Trophoblast cell (in vitro differentiated cells and primary cell): Measurements from ENCODE around the gene GBP2.
"Not testable (repeated sequence)": the region's sequence is repeated elsewhere in the genome, so short reads cannot be mapped to it uniquely, and the experiment has no call there.

Experiments
- DNase-seq, 2 donors: peaks; one replicate each; pipeline ENCODE4 v3.0.0-alpha.2; 2016
- H2AFZ ChIP-seq: 2 replicates; pipeline ENCODE4 v1.6.1; 2013; ENCODE audit warnings: low read length, moderate library complexity, mild to moderate bottlenecking; ENCODE audit not compliant: insufficient read depth, poor library complexity
- H2AK5ac ChIP-seq: 2 replicates; pipeline ENCODE4 v1.6.1; 2013; ENCODE audit warnings: mild to moderate bottlenecking, low read length
- H2BK120ac ChIP-seq: 2 replicates; pipeline ENCODE4 v1.6.1; 2013; ENCODE audit warnings: low read length, mild to moderate bottlenecking, moderate library complexity; ENCODE audit not compliant: insufficient read depth, poor library complexity
- H2BK12ac ChIP-seq: 2 replicates; pipeline ENCODE4 v1.6.1; 2013; ENCODE audit warnings: mild to moderate bottlenecking, low read length, moderate library complexity
- H2BK5ac ChIP-seq: 2 replicates; pipeline ENCODE4 v1.6.1; 2013; ENCODE audit warnings: low read length, low read depth, moderate library complexity, mild to moderate bottlenecking; ENCODE audit not compliant: poor library complexity
- H3K14ac ChIP-seq: 2 replicates; pipeline ENCODE4 v1.6.1; 2013; ENCODE audit warnings: mild to moderate bottlenecking, low read length
- H3K18ac ChIP-seq: 2 replicates; pipeline ENCODE4 v1.6.1; 2013; ENCODE audit warnings: mild to moderate bottlenecking, low read length
- H3K23ac ChIP-seq: 2 replicates; pipeline ENCODE4 v1.6.1; 2013; ENCODE audit warnings: low read length
- H3K27ac ChIP-seq: 2 replicates; pipeline ENCODE4 v1.5.1; 2013; ENCODE audit warnings: low read depth, mild to moderate bottlenecking, inconsistent platforms, low read length, moderate library complexity
- H3K27me3 ChIP-seq: 2 replicates; pipeline ENCODE4 v1.6.1; 2013; ENCODE audit warnings: inconsistent platforms, mild to moderate bottlenecking, low read length, moderate library complexity; ENCODE audit not compliant: insufficient read depth
- H3K36me3 ChIP-seq, 2 experiments: 1 replicate in 1 of 2; 2 replicates in 1 of 2; pipeline ENCODE4 v1.6.1; 2013; ENCODE audit warnings: low read length in 2 of 2, mild to moderate bottlenecking in 2 of 2, moderate library complexity in 1 of 2; ENCODE audit not compliant: insufficient read depth in 2 of 2, control insufficient read depth in 1 of 2
- H3K4ac ChIP-seq: 2 replicates; pipeline ENCODE4 v1.6.1; 2013; ENCODE audit warnings: low read depth, mild to moderate bottlenecking, low read length, moderate library complexity
- H3K4me1 ChIP-seq, 2 experiments: 1 replicate in 1 of 2; 2 replicates in 1 of 2; pipeline ENCODE4 v1.6.1; 2013; ENCODE audit warnings: low read length in 2 of 2, mild to moderate bottlenecking in 2 of 2, moderate library complexity in 1 of 2; ENCODE audit not compliant: insufficient read depth in 2 of 2, control insufficient read depth in 1 of 2
- H3K4me2 ChIP-seq: 2 replicates; pipeline ENCODE4 v1.6.1; 2013; ENCODE audit warnings: inconsistent platforms, mild to moderate bottlenecking, low read length, moderate library complexity
- H3K4me3 ChIP-seq: 2 replicates; pipeline ENCODE4 v1.5.1; 2013; ENCODE audit warnings: mild to moderate bottlenecking, low read depth, low read length, inconsistent platforms
- H3K79me1 ChIP-seq: one replicate; pipeline ENCODE4 v1.6.1; 2013; ENCODE audit warnings: low read length
- H3K79me2 ChIP-seq: 2 replicates; pipeline ENCODE4 v1.6.1; 2013; ENCODE audit warnings: low read length, mild to moderate bottlenecking; ENCODE audit not compliant: control insufficient read depth, insufficient read depth, poor library complexity
- H3K9ac ChIP-seq: 2 replicates; pipeline ENCODE4 v1.6.1; 2013; ENCODE audit warnings: mild to moderate bottlenecking, low read length
- H3K9me3 ChIP-seq: 2 replicates; pipeline ENCODE4 v1.6.1; 2013; ENCODE audit warnings: low read depth, mild to moderate bottlenecking, control low read depth, inconsistent platforms, low read length; ENCODE audit not compliant: insufficient read depth
- H4K12ac ChIP-seq: 2 replicates; pipeline ENCODE4 v1.6.1; 2013; ENCODE audit warnings: low read depth, mild to moderate bottlenecking, low read length, moderate library complexity
- H4K8ac ChIP-seq: 2 replicates; pipeline ENCODE4 v1.6.1; 2013; ENCODE audit warnings: low read depth, mild to moderate bottlenecking, low read length, moderate library complexity
- H4K91ac ChIP-seq: one replicate; pipeline ENCODE4 v1.6.1; 2013; ENCODE audit warnings: low read depth, mild to moderate bottlenecking, low read length, moderate library complexity
- WGBS: extraction: QIAGEN DNeasy Blood & Tissue Kit; methylation state at CpG from one replicate; pipeline ENCODE4 v1.1.7; 2013; ENCODE audit warnings: missing lambda C conversion rate; ENCODE audit not compliant: insufficient read length, insufficient coverage; ENCODE audit errors: extremely low coverage; 5-methylcytosine and 5-hydroxymethylcytosine counted together

The GBP2 gene

DNA sequence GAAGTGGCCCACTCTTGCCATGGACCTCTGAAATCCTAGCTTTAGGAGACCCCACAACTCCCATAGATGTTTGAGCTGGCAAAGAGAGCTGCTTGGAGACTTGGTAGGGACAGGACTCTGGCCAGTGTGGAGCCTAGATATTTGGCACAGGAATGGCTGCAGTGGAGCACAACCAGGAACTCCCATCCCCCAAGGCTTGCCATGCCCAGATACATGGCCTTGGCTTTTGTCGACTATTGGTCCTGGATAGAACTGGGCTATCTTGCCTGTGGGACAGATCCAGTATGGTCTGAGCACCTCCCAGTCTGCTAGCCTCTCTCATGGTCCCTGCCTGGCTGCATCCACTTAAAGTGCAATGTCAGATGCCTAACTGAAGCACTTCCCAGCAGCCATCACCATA lies 7.8 kb upstream of the GBP2 start:
- Histone ChIP-seq H3K4ac (no peak overlapping the region), H3K4me3 (no peak overlapping the region), H3K14ac (no peak overlapping the region), H2BK5ac (no peak overlapping the region), H3K4me2 (no peak overlapping the region), H3K36me3 (no peaks in the 10 kb centered on the region), H2BK120ac (no peak overlapping the region), H3K27ac (no peak overlapping the region), H2BK12ac (no peak overlapping the region), H3K9ac (no peak overlapping the region), H3K79me1 (no peaks in the 10 kb centered on the region), H3K79me2 (no peaks in the 10 kb centered on the region), H4K91ac (no peak overlapping the region), H3K9me3 (peaks cover 3% of the 10 kb centered on the region), H4K8ac (no peak overlapping the region), H2AFZ (no peak overlapping the region), H4K12ac (no peak overlapping the region), H3K4me1 (no peaks in the 10 kb centered on the region), H3K23ac (no peak overlapping the region), H3K18ac (no peak overlapping the region), H3K27me3 (no peaks in the 10 kb centered on the region), H2AK5ac (no peak overlapping the region)
- WGBS, result no CpG with 5 or more reads among the region's 1 CpG
- DNase-seq, result no peak

DNA sequence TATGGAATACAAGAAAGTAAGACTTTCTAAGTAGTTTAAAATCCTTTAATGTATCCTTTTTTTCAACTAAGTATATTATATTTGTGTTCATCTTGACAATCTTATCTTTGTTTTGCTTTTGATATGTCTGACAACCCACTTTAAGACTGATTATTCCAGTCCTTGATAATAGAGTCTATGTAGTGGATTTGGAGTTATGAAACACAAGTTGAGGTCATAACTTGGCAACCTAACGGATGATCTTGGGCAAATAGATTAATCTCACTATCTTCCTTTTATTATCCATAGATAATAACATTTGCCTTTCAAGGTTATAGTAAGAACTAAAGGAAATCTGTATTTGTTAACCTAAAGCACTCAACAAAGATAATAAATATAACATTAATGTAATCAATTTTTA lies 4.8 kb upstream of the GBP2 start:
- H3K36me3 ChIP-seq, result no peaks in the 10 kb centered on the region
- WGBS, result no CpG with 5 or more reads among the region's 1 CpG
- DNase-seq, result no peak

DNA sequence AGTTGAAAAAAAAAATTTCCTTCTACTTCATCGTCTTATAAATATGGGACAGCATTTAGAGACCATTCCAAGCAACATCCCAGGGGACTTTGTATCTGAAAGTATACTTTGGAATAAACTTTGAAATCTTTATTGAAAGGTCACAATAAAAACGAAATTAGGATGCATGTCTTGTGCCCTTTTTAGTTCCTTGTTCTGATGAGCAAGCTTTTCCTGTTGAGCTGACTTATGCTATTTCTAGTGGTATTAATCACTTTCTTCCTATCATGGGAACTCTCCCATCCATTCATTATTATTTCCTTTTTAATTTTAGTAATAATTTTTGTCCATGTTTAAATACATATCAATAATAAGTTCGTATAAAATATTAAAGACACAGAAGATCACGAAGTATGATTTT lies 4.0 kb upstream of the GBP2 start:
- no peak overlapping the region for H2BK5ac ChIP-seq
- peaks cover 7% of the 10 kb centered on the region for H3K79me1 ChIP-seq
- H3K4ac ChIP-seq, result no peak overlapping the region
- no peaks in the 10 kb centered on the region for H3K27me3 ChIP-seq
- peaks cover 3% of the 10 kb centered on the region for H3K9me3 ChIP-seq
- H3K36me3 ChIP-seq, result no peaks in the 10 kb centered on the region
- H3K18ac ChIP-seq, result no peak overlapping the region
- H4K8ac ChIP-seq, result no peak overlapping the region
- no CpG with 5 or more reads among the region's 4 CpGs for WGBS
- H2BK12ac ChIP-seq, result no peak overlapping the region
- H3K4me2 ChIP-seq, result no peak overlapping the region
- peaks cover 4 to 8% of the 10 kb centered on the region in 2 experiments for H3K4me1 ChIP-seq
- no peak overlapping the region for H3K27ac ChIP-seq
- no peaks in the 10 kb centered on the region for H3K79me2 ChIP-seq
- no peak overlapping the region for H3K23ac ChIP-seq
- no peak overlapping the region for H4K91ac ChIP-seq
- H2AK5ac ChIP-seq, result no peak overlapping the region
- H2BK120ac ChIP-seq, result no peak overlapping the region
- no peak overlapping the region for H3K4me3 ChIP-seq
- no peak overlapping the region for H2AFZ ChIP-seq
- DNase-seq, result no peak
- H3K14ac ChIP-seq, result no peak overlapping the region
- no peak overlapping the region for H3K9ac ChIP-seq
- no peak overlapping the region for H4K12ac ChIP-seq

More for the DNA sequence above, 4.8 kb upstream of the GBP2 start:
- Histone ChIP-seq H3K27ac (no peak overlapping the region), H4K8ac (no peak overlapping the region), H4K91ac (no peak overlapping the region), H3K18ac (no peak overlapping the region), H3K4me2 (no peak overlapping the region), H3K9me3 (peaks cover 3% of the 10 kb centered on the region), H3K4me1 (peaks cover 2 to 6% of the 10 kb centered on the region in 2 experiments), H2AFZ (no peak overlapping the region), H3K27me3 (no peaks in the 10 kb centered on the region), H3K23ac (no peak overlapping the region), H2BK120ac (no peak overlapping the region), H3K79me2 (no peaks in the 10 kb centered on the region), H3K14ac (no peak overlapping the region), H3K4me3 (no peak overlapping the region), H2AK5ac (no peak overlapping the region), H2BK12ac (no peak overlapping the region), H3K9ac (no peak overlapping the region), H4K12ac (no peak overlapping the region), H2BK5ac (no peak overlapping the region), H3K79me1 (peaks cover 4% of the 10 kb centered on the region), H3K4ac (no peak overlapping the region)

DNA sequence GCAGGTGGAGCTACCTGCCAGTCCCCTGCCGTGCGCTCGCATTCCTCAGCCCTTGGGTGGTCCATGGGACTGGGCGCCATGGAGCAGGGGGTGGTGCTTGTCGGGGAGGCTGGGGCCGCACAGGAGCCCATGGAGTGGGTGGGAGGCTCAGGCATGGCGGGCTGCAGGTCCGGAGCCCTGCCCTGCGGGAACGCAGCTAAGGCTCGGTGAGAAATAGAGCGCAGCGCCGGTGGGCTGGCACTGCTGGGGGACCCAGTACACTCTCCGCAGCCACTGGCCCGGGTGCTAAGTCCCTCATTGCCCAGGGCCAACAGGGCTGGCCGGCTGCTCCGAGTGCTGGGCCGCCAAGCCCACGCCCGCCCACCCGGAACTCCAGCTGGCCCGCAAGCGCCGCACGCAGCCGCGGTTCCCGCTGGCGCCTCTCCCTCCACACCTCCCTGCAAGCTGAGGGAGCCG lies 2.1 kb upstream of the GBP2 start:
- not testable (repeated sequence) for DNase-seq, H3K18ac ChIP-seq, H2BK120ac ChIP-seq, H2BK5ac ChIP-seq, H3K79me1 ChIP-seq, H3K23ac ChIP-seq, H3K4me1 ChIP-seq, H4K91ac ChIP-seq, H3K36me3 ChIP-seq, H3K4ac ChIP-seq, H3K4me2 ChIP-seq, H3K4me3 ChIP-seq, H2BK12ac ChIP-seq, H2AK5ac ChIP-seq, H3K79me2 ChIP-seq, H3K9ac ChIP-seq, H4K8ac ChIP-seq, H3K27me3 ChIP-seq, H3K14ac ChIP-seq, H4K12ac ChIP-seq, H2AFZ ChIP-seq, H3K27ac ChIP-seq, H3K9me3 ChIP-seq
- WGBS, result no CpG with 5 or more reads among the region's 31 CpGs
